ENCODE results near the gene IL1F10.

IL1F10 gene

GRCh38 chr2:113060396-113060795, 7.4 kb upstream of the IL1F10 start:
- FAIRE-seq: no peak

DNA sequence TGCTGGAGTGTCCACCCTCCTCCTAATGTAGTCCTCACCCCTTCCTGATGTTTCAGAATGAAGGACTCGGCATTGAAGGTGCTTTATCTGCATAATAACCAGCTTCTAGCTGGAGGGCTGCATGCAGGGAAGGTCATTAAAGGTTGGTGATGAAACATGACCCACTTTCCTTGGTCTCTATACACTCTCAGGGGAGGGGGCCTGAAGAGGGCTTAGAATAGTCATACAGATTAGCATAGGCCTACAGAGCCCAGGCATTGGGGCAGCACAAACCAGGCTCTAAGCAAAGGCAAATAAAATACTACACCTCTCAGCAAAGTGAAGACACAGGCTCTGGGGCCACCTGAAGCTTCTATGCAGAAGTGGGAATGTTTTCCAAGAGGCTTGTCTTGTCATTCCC, 7.0 kb upstream of the IL1F10 start:
- no peak for FAIRE-seq

GRCh38 chr2:113061241-113061640, 6.5 kb upstream of the IL1F10 start:
- FAIRE-seq: no peak

DNA sequence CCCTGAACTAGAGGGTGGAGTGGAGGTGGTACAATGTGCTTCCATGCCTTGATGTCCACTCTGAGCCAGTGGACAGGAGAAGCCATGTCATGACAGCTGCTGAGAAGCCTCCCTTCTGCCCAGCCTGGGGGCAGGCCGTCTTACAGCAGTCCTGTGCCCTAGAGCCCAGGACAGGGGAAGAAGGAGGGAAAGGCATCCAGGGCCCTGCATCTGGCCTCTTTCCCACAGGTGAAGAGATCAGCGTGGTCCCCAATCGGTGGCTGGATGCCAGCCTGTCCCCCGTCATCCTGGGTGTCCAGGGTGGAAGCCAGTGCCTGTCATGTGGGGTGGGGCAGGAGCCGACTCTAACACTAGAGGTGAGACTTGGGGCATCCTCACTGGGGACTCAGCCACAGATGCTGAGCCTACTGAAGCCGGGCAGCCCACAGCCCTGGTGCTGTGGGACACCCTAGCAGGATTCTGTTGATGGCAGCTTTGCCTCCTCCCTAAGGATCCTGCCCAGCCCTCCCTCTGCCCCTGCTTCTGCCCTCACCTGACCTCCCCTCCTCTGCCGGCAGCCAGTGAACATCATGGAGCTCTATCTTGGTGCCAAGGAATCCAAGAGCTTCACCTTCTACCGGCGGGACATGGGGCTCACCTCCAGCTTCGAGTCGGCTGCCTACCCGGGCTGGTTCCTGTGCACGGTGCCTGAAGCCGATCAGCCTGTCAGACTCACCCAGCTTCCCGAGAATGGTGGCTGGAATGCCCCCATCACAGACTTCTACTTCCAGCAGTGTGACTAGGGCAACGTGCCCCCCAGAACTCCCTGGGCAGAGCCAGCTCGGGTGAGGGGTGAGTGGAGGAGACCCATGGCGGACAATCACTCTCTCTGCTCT, 5.6 kb upstream of the IL1F10 start:
- FAIRE-seq: no peak

GRCh38 chr2:113064281-113064680, 3.5 kb upstream of the IL1F10 start:
- no peak for FAIRE-seq

- no peak for FAIRE-seq
Measured at GRCh38 chr2:113064898-113065297, 2.9 kb upstream of the IL1F10 start.

- FAIRE-seq: no peak
Measured at GRCh38 chr2:113068249-113068648, 479 bp downstream of the IL1F10 start.

DNA sequence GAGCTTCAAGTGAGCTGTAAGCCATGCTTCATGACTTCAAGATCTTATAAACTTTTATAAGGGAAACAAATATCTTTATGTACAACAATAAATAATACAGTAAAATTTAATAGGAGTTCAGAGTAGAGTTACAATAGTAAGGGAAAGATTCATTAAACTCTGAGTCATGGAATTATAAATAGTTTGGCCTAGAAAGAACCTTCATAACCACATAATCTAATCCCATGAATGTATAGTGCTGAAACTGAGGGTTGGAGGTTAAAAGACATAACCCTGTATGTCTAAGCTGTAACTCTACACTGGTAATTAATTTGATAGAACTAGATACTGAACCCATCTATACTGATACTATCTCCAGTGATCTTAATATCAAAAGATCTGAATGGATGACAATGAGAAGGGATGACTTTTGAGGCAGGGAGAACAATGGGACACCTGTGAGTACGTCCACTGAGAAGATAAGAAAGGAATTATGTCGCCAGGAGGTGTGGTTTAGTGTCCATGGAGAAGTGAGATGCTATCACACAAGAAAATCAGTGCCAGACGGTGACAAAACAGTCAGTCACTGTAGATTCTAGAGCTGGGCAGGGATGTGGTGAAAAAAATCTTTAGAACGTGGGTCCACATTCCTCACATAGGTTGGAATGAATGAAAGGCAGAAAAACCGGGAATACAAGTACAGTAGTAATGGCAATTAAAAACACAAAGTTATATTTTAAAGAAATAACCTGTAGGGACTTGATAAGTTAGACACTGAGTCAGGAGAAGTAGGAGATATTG, 1.1 kb downstream of the IL1F10 start:
- FAIRE-seq: no peak

DNA sequence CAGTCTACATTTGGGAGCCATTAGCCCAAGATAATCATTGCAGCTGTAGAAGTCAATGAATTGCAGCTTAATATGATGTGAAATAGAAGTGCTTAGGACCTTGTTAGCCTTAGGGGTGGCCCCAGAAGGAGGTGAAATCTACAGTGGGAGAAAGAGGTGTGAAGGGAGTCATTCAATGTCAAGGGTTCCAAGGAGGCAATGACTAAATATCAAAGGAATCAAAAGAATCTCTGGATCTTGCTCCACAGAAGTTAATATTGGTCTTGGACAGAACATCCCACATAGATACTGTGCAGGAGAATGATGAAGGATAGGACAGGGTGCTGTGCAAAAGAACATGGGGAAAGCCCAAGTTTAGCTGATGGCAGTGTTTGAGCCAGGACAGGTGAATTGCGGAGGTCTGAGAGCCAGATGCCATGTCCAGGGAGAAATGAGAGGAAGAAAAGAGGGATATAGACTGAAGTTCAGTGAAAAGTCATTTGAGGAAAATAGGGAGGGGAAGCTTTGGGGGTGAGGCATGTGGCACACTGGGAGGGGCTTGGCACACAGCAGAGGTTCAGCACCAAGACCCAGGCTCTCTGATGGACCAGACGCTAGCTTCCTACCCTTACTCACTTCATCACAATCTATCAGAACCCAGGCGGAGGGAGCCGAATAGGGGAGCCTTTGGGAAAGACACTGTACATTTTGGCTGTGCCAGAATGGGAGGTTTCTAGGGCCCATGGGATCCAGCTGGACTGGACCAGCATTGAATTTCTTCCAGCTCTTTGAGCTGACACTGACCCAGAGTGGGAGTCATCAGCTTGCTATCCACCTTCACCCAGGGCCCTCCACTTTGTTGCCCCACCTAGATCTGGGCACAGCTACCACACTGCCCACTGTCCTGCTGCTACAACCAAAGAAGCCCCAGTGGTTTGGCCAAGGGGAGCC, 2.2 kb downstream of the IL1F10 start:
- no peak for FAIRE-seq

- no peak for FAIRE-seq
Measured at GRCh38 chr2:113070606-113070975, 2.8 kb downstream of the IL1F10 start.

DNA sequence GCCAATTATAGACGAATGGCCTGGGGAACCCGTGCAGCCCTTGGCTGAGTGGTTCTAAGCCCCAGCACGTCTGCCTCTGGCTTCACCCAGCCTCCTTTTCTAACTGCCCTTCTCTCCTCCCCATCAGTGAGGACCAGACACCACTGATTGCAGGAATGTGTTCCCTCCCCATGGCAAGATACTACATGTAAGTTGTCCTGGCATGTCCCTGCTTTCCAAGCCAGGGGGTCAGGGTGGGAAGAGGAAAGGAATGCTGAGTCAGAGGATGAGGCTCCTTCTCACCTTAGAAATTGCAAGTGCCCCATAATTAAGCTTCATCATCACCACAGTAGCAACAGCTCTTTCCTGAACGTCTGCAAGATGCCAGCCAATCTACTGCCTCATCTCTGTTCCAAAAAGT, 4.8 kb downstream of the IL1F10 start:
- no peak for FAIRE-seq

GRCh38 chr2:113073325-113073834, 5.6 kb downstream of the IL1F10 start:
- no peak for FAIRE-seq

DNA sequence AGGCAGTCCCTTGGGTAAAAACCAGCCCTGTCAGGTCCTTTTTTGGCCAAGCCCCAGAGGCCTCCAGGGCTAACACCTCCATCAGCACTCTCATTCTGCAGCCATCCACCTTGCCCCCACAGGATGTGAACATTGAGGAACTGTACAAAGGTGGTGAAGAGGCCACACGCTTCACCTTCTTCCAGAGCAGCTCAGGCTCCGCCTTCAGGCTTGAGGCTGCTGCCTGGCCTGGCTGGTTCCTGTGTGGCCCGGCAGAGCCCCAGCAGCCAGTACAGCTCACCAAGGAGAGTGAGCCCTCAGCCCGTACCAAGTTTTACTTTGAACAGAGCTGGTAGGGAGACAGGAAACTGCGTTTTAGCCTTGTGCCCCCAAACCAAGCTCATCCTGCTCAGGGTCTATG, 7.3 kb downstream of the IL1F10 start:
- FAIRE-seq: no peak

- FAIRE-seq: no peak
Measured at GRCh38 chr2:113075600-113075999, 7.8 kb downstream of the IL1F10 start.

DNA sequence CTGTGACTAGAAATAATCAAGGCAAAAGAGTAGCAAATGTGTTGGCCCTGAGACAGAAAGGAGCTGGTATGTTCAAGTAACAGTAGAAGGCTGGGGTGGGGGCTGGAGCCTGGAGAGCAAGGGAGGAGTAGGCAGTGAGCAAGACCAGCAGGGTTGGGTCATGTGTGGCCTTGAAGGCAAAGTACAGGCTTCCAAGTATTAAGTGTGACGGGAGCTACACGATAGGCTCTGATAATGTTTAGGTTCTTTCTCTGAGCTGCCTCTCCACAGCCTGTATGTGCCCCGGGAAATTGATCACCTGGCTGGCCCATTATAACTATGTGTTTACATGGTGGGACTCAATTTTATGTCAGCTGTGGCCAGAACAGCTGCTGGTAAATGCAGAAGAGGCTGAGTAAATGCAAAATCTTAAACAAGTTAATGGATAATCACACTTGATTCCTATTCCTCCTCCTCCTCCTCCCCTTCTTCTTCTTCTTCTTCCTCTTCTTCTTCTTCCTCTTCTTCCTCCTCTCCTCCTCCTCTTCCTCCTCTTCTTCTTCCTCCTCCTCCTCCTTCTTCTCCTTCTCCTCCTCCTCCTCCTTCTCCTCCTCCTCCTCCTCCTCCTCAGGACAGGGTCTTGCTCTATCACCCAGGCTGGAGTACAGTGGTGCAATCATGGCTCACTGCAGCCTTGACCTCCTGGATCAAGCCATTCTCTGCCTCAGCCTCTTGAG, 9.3 kb downstream of the IL1F10 start:
- FAIRE-seq: no peak

DNA sequence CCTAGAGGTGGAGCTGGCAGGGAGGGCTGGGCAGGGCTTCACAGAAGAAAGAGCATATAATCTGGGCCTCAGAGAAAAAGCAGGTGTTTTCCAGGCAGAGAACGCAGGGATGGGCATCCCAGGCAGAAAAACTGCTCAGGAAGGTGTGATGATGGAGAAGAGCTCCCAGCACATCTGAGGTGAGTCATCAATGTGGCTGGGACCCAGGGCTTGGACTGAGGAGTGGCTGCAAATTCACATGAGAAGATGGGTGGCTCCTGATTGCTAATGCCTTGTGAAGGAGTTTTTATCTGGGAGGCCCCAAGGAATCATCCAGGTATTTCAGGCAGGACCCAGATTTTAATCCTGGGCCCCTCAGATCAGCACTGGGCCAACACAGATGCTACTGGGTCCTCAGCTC, 10.2 kb downstream of the IL1F10 start:
- FAIRE-seq: no peak

DNA sequence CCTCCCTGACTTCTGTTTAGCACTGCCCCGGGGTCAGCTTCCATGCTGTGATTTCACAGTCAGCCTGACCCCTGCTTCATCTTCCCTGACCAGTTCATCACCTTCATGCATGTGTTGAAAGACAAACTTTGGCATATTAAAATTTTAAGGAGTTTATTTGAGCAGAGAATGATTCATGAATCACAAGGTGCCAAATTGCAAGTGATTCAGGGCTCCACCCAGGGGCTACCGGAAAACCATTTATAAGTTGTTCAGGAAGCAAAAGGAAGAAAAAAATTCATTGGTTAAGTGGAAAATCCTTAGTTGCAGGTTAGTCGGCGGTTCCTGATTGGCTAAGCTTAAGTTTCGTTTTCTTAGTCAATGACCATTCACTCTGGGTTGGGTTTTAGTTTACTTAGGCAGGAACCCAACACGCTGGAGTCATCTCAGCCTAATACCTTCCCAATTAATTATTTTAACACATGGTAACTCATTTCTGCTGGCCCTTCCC, 10.6 kb downstream of the IL1F10 start:
- no peak for FAIRE-seq

GRCh38 chr2:113079131-113079530, 11.4 kb downstream of the IL1F10 start:
- FAIRE-seq: no peak

DNA sequence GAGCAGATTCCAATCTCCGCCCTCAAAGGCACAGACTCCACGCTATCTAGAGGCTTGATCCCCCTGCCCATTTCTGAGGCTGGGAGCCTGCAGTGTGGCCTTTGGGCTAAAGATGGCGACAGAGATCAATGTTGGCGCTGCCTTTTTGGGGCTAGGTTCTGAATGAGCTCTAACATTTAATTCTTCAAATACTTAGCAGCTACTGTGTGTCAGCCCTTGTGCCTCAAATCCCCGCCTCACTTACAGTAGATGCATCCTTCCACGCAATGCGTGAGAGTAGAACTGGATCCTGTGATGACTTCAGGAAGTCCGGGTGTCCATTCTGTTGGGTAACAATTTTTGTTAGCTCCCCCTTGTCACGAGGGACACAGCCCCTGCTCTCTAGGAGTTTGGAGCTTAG, 12.4 kb downstream of the IL1F10 start:
- no peak for FAIRE-seq

- no peak for FAIRE-seq
Measured at GRCh38 chr2:113081488-113082210, 13.9 kb downstream of the IL1F10 start.

- FAIRE-seq: no peak
Measured at GRCh38 chr2:113083296-113083695, 15.5 kb downstream of the IL1F10 start.
